Central memory CD4-positive, alpha-beta T cell (primary cell): ENCODE data around the gene ABR.
"Not testable (repeated sequence)": the region's sequence is repeated elsewhere in the genome, so short reads cannot be mapped to it uniquely, and the experiment has no call there.

ENCODE experiments used
- DNase-seq: peaks from one replicate; pipeline ENCODE4 v3.0.0; 2022

Gene ABR

DNA sequence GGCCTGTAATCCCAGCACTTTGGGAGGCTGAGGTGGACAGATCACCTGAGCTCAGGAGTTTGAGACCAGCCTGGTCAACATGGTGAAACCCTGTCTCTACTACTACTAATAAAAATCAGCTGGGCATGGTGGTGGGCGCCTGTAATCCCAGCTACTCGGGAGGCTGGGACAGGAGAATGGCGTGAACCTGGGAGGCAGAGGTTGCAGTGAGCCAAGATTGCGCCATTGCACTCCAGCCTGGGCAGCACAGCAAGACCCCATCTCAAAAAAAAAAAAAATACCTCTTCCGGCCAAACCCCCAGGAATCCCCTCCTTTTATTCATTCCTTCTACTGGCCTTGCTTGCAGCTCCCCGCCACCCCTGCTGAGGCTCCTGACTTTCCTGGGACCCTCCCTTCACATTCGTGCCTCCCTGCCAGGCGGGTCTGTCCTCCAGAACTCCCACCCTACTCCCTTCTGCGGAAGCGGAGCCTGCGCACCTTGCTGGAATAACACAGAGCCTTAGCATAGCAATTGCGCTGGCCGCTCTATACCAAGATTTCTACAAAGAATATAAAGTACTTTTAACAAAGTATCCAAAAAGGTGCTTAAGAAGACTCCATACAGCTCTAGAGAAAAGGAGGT lies 135.3 kb downstream of the ABR start:
- not testable (repeated sequence) for DNase-seq

DNA sequence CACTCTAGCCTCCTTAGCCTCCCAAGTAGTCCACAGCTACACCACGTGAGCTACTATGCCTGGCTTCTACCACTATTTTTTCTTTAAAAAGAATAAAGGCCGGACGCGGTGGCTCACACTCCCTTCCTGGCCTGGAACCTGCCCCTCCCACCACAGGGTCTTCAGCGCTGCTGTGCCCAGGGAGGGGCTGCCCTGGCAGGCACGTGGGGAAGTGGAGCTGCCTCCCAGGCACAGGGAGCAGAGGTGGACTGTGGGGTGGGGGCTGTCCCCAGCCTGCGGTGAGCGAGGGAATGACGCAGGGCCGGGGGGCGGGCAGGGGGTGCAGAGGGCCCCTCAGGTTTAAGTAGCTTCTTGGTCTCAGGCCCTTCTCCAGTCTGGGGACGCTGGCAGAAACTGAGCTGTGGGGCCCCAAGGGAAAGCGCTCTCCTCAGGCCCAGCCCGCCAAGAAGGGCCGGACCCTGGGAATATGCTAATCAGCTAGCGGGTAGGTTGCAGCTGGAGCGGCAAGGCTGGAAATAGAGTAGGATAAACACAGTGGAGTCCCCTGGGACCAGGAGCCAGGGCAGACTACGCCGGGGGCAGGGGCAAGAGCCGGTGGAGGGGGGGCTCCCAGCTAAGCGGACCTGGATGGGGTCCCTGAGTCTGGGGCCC lies 136.1 kb downstream of the ABR start:
- DNase-seq, result no peak

DNA sequence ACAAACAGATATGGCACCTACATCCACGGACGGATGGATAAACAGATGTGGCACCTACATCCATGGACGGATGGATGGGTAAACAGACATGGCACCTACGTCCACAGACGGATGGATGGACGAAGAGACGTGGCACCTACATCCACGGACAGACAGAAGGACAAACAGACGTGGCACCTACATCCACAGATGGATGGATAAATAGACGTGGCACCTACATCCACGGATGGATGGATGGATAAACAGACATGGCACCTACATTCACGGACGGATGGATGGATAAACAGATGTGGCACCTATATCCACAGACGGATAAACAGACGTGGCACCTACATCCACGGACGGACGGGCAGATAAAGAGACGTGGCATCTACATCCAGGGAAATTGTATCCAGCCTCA lies 137.3 kb downstream of the ABR start:
- no peak for DNase-seq

DNA sequence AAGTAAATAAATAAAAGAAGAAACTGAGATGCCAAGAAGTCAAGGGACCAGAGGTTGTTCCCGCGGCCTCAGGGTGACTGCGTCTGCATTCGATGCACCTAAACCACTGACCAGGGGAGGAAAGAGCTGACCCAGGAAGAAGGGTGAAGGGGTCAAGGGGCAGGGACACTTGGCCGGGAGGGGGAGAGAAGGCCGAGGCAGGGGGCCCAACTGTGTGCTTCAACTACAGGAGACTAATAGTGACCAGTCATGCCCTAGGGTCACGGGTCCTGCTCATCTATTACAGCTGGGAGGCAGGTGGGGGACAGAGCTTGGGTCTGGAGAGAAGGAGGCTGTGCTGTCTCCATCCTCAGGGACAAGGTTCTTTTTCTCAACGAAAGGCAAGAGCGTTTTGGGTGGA lies 138.0 kb downstream of the ABR start:
- DNase-seq, result no peak

DNA sequence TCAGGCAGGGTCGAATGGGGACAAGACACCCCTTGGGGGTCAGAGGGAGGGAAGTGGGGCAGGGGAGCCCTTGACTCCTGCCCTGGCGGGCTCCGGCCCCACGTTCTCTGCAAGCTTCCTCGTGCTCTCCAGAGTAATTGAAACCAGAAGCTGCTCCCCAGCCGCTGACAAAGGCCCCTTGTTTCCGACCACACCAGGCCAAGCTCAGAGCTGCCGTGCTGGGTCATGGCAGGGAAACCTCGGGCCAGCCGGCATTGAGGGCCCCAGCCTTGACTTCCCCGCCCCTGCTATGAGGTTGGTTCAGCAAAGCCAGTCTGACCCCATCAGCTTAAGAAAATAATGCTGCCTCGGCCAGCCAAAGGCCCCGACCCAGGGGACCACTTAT lies 139.6 kb downstream of the ABR start:
- no peak for DNase-seq

DNA sequence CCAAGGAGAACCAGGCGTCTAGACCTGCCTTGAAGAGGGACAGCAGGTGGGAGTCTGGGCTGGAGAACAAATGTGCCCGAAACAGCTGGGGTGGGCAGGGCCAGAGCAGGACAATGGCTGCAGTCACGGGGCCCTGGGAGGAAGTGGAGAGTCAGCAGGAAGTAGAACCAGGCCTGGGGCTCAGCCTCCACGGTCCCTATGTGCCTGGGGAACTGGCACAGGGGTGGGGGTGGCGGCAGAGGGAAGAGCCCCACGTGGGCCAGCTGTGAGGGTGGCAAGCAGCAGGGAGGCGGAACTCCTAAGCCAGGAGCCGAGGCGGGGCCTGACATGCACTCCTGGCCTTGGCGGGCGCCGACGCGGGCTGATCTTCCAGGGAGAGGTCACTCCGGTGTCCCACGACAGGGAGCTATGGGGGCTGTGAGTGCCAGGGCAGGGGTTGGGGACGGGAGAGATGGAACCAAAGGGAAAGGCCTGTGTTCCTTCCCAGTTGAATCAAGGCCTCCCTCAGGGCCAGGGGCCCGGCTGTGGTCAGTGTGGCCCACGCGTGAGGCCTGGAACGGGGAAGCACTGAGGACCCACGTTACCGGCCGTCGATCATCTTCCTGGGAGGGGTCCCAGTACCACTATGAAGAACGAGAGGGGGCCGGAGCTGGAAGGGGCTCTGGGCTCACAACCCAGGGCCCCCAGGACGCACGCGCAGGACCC lies 140.1 kb downstream of the ABR start:
- no peak for DNase-seq

DNA sequence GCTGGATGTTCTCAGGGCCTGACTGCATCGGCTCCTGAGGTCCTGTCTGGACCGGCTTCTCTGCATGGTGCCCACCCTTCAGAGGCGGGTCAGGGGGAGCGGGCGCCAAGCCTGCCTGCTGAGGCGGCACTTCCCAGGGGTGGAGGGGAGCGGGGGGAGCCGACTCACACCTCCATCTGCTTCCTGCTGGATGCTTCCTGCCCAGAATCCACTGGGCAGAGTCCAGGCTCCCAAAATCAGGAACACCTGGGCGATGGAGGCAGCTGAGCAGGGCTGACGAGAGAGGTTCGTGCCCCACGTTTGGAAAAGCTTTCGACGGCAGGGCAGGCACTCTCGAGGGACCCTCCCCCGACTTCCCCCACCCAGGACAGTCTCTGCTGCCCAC lies 140.7 kb downstream of the ABR start:
- DNase-seq, result no peak

DNA sequence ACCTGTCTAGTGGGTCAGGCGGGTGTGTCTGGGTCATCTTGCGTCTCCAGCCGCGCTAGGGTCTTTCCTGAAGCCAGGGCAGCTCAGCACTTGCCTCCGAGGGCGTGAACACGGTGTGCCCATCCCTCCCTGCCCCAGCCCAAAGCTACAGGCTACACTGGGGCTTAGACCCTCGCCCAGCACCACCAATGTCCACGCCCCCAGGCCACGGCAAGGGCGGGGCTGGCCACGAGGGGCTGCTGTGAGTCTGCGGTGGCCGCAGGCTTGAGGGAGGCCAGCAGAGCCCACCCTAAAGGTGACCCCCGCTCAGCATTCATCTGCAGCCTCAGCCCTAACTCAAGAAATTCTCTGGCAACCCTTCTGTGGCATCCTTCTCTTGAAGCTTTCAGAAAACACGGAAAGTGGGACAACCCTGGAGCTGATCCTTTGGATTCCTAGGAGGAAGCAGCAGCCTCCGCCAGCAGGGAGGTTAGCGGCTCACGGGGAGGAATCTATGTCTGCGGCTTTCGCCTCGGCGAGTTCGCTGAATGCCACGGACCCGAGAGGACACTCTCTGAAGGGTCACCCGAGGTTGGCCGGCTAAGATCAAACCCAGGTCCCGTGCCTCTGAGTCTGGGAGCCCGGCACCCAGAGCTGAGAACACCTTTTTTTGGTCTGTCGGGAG lies 141.2 kb downstream of the ABR start:
- DNase-seq, result no peak

DNA sequence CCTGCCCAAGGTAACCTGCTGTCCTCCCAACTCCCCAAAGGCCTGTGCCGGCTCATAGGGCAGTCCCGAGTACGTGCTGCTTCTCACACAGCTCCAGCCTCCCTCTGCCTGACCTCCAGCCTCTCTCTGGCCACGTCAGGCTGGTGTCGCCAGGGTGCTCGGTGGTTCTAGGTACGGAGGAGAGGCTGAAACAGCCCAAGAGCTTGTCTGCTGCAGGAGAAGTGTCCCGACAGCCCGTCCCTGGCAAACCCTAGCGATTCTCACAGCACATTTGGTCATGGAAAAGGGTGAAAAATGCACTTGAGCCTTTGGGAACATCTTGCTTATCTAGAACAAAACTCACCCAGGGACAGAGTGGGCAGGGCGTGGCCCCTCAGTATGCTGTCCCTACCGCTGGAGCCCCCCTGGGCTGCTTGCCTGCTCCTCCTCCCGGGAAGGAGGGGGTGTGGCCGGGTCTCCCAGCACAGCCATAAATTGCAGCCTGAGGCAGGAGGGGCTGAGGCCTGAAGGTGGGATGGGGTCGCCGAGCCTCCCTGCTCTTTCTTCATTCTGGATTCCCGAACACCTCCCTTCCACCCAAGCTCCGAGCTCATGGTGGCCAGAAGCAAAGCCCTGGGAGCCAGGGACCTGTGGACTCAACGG lies 142.4 kb downstream of the ABR start:
- no peak for DNase-seq

DNA sequence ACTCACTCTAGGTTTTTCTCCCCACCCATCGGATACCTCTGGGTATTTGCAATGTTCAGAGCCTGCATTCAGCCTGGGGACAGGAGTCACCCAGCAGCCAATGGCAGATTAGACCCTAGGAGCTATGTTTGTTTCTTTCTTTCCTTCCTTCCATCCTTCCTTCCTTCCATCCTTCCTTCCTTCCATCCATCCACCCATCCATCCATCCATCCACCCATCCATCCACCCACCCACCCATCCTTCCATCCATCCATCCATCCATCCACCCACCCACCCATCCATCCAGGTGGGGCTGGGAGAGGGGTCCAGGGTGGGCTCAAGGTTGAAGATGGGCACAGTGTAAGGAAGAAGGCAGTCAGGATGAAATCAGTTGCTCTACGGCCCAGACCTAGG lies 142.9 kb downstream of the ABR start:
- no peak for DNase-seq

DNA sequence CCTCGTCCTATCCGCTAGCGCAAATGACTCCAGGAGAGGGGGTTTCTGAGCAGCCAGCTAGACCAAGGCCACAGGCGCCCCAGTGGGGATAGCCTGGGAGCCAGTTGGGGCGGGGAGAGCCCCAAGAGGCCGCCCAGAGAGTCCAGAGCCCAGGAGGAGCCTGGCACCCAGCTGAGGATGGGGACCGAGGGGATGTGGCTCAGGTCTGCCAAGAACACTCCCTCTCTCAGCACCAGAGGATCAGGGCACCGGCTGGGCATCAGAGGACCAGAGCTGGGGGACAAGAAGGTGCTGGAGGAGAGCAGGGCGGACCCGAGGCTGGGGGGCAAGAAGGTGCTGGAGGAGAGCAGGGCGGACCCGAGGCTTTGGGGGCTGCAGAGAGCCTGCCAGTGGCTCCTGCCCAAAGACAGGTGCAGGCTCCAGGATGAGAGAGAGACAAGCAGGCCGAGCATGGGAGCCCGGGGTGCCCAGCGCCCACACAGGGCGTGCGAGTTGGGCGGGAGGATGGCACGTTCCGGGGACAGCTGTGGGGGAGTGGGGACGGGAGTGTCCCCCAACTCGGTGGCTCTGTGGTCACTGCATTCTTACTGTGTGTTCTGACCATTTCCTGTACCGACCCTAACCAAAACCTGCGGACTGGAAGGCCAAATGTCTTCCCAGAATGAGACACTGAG lies 143.5 kb downstream of the ABR start:
- DNase-seq, result no peak

DNA sequence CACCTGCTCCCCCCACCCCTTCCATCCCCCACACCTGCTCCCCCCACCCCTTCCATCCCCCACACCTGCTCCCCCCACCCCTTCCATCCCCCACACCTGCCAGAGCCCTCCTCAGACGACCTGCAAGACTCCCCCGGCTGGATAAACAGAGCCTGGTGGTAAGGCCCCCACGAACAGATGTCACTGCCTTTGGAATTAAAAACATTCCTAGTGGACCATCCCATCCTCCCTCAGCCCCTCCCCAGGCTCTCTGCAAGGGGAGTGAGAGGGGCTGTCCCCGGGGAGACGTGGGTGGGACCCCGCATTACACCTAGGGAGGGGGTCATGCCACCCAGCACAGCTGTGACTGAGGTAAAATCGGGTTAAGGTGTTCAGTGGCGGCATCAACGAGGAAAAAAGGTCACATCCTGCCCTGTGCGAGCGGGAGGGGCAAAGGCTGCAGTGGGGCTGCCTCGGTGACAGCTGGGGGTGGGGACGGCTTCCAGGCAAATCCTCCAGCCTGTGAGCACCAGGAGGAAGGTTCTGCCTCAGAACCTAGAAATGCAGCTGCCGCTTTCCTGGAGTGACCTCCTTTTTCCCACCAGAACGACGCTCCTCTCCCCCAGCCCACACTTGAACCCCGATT lies 144.1 kb downstream of the ABR start:
- DNase-seq, result no peak

DNA sequence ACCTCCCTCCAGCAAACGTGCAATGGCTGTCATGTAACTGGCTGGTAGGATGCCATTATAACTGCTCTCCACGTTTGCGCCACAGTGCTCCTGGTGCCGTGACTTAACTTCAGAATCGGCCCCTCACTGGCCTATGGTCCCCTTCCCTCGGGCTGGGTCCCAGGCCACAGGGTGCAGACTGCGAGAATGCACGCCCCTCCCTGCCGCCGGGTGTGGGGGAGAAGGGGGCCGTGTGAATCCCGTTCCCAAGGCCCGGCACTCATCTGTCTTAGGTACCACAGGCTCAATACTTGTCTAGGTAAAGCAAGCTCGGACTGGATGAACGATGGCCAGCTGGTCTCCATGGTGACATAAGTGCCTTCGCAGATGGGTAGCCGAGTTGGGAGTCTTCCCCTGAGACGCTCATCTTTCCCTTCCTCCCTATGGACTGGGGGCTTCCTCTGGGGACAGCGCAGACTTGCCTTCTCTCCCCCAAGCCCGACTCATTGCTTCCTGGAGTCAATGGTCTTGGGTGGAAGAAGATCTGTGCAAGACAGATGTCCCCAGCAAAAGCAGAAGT lies 145.1 kb downstream of the ABR start:
- no peak for DNase-seq

DNA sequence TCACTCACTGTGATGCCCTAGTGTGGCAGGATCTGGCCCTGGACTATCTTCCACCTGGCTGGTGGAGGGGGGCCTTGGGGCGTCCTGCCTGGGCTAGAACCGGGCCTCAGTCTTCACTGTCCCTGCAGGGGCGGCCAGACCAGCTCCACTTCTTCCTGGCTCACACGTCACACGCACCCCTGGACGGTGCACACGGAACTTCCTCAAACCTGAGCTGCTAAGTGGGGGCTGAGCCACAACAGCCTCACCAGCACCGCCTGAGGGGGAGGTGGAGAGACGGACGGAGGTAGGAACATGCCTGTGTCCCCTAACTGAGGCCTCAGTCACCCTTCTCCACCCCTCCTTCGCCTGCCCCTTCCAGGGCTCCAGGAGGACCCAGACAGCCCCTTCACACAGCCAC lies 146.3 kb downstream of the ABR start:
- no peak for DNase-seq

DNA sequence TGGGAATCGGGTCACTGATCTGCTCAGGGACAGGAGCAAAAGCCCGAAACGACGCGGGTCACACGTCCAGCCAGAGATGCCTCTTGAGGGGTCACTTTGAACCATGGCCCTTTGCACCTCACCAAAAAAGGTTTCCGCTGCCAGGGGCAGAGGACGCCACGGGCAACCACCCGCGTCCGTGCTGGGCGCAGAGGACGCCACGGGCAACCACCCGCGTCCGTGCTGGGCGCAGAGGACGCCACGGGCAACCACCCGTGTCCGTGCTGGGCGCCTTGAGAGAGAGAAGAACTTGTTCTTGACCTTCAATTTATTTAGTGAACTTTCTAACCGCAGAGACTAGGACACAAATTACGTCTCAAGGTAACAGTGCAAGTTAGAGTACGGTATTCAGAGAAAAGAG lies 147.4 kb downstream of the ABR start:
- no peak for DNase-seq

DNA sequence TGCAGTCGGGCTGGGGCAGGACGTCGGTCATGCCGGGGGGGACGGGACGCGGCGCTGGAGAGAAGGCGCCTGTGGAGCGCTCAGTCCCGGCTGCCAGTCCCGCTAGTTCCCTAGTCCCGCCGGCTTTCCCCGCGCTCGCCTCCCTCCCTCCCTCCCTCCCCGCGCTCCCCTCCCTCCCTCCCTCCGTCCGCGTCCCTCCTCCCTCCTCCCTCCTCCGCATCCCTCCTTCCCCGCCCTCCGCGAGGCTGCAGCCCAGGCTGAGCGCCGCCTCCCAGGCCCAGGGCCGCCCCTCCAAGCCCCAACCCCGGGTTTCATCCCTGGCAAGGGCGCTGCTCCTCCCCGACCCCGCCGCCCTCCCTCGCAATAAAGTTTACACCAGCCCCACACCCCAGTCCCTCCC lies 148.1 kb downstream of the ABR start:
- DNase-seq, result no peak

DNA sequence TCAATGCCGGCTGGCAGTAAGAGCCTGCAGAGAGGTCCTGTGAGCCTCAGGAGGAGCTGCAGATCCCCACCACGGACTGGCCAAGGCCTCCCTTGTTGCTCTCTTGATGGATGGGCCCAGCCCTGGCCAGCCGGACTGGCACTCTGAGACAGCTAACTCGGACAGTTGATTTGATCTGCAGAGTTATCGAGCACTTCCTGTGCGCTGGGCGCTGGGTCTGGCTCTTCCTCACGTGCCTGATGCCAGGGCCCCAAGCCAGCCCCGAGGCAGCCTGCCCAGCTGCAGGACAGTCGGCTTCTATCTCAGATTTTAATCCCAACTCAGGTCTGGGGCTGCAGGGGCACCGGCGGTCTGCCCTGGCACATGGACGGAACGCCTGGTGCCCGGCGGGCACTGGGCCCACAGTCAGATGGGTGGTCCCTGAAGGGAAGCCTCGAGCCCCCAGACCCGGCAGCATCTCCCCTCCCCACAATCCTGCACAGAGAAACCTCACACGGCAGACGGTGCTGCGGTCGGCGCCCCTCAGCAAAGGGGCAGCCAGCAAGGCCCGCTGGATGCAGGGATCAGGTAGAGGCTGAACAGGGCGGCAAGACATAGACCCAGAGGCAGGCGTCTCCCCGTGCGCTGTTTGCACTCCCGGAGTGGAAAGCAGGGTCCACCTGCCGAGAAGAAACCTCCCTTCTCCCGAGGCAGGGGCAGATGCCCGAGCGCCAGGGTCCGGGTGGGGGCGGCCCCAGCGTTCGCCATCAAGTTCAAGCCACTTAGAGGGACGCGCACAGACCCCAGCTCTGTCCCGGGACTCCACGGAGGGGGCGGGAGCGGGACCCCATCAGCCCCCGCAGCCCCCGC lies 148.9 kb downstream of the ABR start:
- DNase-seq, result no peak

DNA sequence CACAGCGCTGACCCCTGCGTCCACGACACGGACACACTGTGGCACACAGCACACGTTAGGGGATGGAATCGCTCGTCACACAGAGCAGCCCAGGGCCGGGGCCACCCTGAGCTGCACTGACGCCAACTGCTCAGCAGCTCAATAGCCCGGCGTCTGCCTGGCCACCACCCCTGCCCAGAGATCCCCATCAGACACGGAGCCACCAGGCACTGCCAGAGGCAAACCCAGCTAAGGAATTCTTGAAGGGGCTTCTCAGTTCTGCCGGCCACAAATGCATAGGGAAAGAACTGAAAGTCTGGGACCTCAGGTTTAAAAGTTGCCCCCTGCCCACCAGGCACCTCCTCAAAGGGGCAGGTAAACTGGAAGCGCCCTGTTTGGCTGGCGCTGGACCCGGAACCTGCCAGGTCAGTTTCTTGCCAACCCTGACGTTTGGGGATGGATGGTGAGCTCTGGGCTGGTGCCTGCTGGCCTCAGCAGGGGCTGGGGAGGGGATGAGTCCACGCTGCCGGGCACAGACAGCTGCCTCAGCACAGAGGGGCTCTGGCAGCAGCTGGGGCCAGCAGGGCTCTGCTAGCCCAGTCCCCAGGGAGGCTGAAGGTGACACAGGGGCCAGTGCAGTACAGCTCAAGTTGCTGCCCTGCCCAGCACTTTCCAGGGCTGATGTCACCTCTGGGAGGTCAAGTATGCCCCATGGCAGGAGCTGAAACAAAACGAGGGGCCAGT lies 149.7 kb downstream of the ABR start:
- DNase-seq, result no peak

DNA sequence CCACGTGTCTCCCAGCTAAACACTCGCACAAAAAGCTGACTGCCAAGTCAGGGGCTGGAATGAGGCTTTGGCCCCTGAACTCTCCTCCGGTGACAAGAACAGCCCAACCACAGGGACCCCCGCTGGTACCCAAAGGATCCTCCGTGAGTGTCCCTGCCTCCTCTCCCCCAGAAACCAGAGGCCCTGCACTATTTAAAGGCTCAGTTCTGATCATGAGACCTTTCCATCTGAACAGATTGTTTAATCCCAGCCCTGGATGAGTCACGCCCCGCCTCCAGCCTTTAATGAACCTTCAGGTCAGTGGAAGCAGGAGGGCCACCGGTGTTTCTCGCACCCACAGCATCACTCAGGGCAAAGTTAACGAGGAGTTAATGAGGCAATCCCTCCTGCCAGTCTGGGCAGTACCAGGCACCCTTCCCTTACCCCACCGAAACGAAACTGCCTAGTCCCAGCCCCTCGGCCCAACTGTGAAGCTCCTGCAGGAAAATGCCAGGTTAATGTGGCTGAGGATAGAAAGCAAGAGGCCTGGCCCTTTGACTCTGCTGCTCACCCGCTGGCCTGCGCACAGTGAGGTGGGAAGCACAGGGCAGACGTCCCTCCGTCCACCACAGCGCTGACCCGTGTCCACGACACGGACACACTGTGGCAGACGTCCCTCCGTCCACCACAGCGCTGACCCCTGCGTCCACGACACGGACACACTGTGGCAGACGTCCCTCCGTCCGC lies 150.4 kb downstream of the ABR start:
- no peak for DNase-seq

DNA sequence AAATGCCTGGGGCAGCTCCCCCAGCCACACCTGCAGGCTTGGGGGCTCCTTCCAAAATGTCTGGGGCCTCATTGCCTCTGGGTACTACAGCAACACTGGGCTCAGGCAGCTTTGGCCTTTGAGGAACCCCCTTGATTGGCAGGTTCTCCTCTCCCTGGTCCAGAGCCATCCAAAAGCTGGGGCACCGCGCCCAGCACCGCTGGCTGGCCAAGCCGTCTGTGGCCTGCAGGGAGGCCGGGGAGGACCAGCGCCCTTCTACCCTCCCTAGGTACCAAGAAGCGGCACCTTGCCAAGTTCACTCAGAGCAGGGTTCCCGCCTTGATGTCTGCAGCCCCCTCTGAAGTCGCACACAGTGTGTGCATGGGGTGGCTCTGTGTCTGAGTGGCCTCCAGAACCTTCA lies 152.7 kb downstream of the ABR start:
- DNase-seq, result no peak
